Measurements from ENCODE around the gene EFNB1.

EFNB1 gene

GRCh38 chrX:68833855-68834331 lies 5.1 kb downstream of the EFNB1 start:
- TF ChIP-seq CTCF (IDR thresholded peaks at IDR 0.05; ENCODE audit: insufficient read depth, low read length, poor library complexity, severe bottlenecking), result no peak
- Histone ChIP-seq H3K4me3 (replicated peaks; ENCODE audit: low read depth, low read length) (no peak overlapping the region), H3K27me3 (replicated peaks; ENCODE audit: control insufficient read depth, insufficient read depth, low read length) (peaks cover 1% of the 10 kb centered on the region), H3K36me3 (ENCODE audit: control insufficient read depth, insufficient read depth, low read length) (no peaks in the 10 kb centered on the region)
- DNase-seq (ENCODE audit: extremely low read depth, insufficient read length), result no peak

- no peak for TF ChIP-seq CTCF (IDR thresholded peaks at IDR 0.05; ENCODE audit: insufficient read depth, low read length, poor library complexity, severe bottlenecking)
- DNase-seq (ENCODE audit: extremely low read depth, insufficient read length), result no peak
- peaks cover 1% of the 10 kb centered on the region for H3K27me3 ChIP-seq (replicated peaks; ENCODE audit: control insufficient read depth, insufficient read depth, low read length)
- H3K4me3 ChIP-seq (replicated peaks; ENCODE audit: low read depth, low read length), result no peak overlapping the region
- H3K36me3 ChIP-seq (ENCODE audit: control insufficient read depth, insufficient read depth, low read length), result no peaks in the 10 kb centered on the region
Observed at GRCh38 chrX:68834371-68835103, 5.7 kb downstream of the EFNB1 start.

GRCh38 chrX:68835104-68835442 lies 6.3 kb downstream of the EFNB1 start:
- no peak for DNase-seq (ENCODE audit: extremely low read depth, insufficient read length)
- Histone ChIP-seq H3K36me3 (ENCODE audit: control insufficient read depth, insufficient read depth, low read length) (no peaks in the 10 kb centered on the region), H3K4me3 (replicated peaks; ENCODE audit: low read depth, low read length) (no peak overlapping the region), H3K27me3 (replicated peaks; ENCODE audit: control insufficient read depth, insufficient read depth, low read length) (peaks cover 1% of the 10 kb centered on the region)
- TF ChIP-seq CTCF (IDR thresholded peaks at IDR 0.05; ENCODE audit: insufficient read depth, low read length, poor library complexity, severe bottlenecking), result no peak

- no peak for DNase-seq (ENCODE audit: extremely low read depth, insufficient read length)
- H3K27me3 ChIP-seq (replicated peaks; ENCODE audit: control insufficient read depth, insufficient read depth, low read length), result peaks cover 1% of the 10 kb centered on the region
- TF ChIP-seq CTCF (IDR thresholded peaks at IDR 0.05; ENCODE audit: insufficient read depth, low read length, poor library complexity, severe bottlenecking), result no peak
- H3K4me3 ChIP-seq (replicated peaks; ENCODE audit: low read depth, low read length), result no peak overlapping the region
- no peaks in the 10 kb centered on the region for H3K36me3 ChIP-seq (ENCODE audit: control insufficient read depth, insufficient read depth, low read length)
Observed at GRCh38 chrX:68835468-68835867, 6.6 kb downstream of the EFNB1 start.

- no peak for DNase-seq (ENCODE audit: extremely low read depth, insufficient read length)
- H3K27me3 ChIP-seq (replicated peaks; ENCODE audit: control insufficient read depth, insufficient read depth, low read length), result no peaks in the 10 kb centered on the region; the same call in 1 of the 2 replicates
- H3K36me3 ChIP-seq (ENCODE audit: control insufficient read depth, insufficient read depth, low read length), result no peaks in the 10 kb centered on the region
- TF ChIP-seq CTCF (IDR thresholded peaks at IDR 0.05; ENCODE audit: insufficient read depth, low read length, poor library complexity, severe bottlenecking), result no peak
- H3K4me3 ChIP-seq (replicated peaks; ENCODE audit: low read depth, low read length), result no peak overlapping the region
Observed at GRCh38 chrX:68837119-68837518, 8.3 kb downstream of the EFNB1 start.

- H3K36me3 ChIP-seq (ENCODE audit: control insufficient read depth, insufficient read depth, low read length), result no peaks in the 10 kb centered on the region
- no peaks in the 10 kb centered on the region; the same call in 1 of the 2 replicates for H3K27me3 ChIP-seq (replicated peaks; ENCODE audit: control insufficient read depth, insufficient read depth, low read length)
- DNase-seq (ENCODE audit: extremely low read depth, insufficient read length), result no peak
- no peak overlapping the region for H3K4me3 ChIP-seq (replicated peaks; ENCODE audit: low read depth, low read length)
- no peak for TF ChIP-seq CTCF (IDR thresholded peaks at IDR 0.05; ENCODE audit: insufficient read depth, low read length, poor library complexity, severe bottlenecking)
Observed at GRCh38 chrX:68838571-68838910, 9.7 kb downstream of the EFNB1 start.

Measured in GM06990 (cell line).